HG03469 (cell line): Measurements from ENCODE around the gene POLR2J3.
A peak's percentile ranks its signal among the peaks of the same experiment; 100 is the strongest.
"Not testable (repeated sequence)": the region's sequence is repeated elsewhere in the genome, so short reads cannot be mapped to it uniquely, and the experiment has no call there.

Experiments
- ATAC-seq: cut with Tn5 transposase; IDR thresholded peaks from one replicate; pipeline ENCODE4 v1.9.1; 2021; ENCODE audit warnings: mild to moderate bottlenecking, moderate library complexity, moderate number of reproducible peaks; ENCODE audit not compliant: unreplicated experiment

The POLR2J3 gene

DNA sequence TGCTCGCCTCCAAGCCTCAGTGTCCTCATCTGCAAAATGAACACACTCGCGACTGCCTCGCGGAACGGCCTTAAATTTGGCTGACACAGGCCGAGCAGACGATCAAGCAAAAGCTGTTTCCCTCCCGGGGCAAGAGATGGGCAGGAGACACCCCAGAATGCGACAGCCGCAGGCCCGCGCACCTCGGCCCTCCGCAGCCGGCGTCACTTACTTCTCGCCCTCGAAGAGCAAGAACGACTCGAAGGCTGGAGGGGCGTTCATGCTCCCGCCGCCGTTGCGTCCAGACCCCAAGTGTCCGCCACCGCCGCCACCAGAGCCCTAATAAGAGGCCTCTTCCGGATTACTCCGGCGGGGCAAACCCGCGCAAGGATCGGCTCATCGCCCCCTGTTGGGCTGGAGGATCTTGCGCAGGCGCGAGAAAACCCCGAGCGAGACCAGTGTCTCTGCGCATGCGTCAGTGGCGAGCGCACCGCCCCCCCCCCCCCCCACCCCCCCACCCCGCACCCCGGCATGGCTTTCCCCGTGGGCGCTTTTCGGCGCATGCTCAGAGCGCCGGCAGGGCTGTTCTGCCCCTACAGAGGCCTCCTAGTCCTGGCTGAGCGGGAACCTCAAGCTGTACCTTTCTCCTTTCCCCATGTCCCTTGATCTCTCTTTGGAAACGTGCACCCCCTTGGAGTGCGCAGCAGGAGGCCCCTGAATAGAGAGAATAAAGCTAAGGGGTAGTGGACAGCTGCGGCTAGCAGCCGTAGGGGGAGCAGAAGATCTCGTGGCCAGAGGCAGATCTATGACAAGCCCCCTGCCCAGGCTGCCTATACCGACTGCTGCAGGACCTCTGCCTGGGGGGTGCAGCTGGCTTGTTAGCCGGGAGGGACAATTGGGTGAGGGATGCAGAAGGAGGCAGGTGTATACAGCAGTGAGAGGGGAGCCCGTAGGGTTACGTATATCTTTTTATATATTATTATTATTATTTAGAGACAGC, at the start of gene POLR2J3:
TSS of gene POLR2J3 (minus strand) at position 323 of the 979 bp plus-strand sequence. CDS start at position 261, 62 bp downstream.
- ATAC-seq, result peak; percentile 93

GRCh38 chr7:102618122-102618521, 45.7 kb upstream of the POLR2J3 start:
- not testable (repeated sequence) for ATAC-seq

GRCh38 chr7:102616507-102617125, 44.2 kb upstream of the POLR2J3 start, which contains the start of gene RASA4:
Gene RASA4 (minus strand): TSS chr7:102616756. CDS start chr7:102616689, 67 bp downstream.
- ATAC-seq, result peak; percentile 44

DNA sequence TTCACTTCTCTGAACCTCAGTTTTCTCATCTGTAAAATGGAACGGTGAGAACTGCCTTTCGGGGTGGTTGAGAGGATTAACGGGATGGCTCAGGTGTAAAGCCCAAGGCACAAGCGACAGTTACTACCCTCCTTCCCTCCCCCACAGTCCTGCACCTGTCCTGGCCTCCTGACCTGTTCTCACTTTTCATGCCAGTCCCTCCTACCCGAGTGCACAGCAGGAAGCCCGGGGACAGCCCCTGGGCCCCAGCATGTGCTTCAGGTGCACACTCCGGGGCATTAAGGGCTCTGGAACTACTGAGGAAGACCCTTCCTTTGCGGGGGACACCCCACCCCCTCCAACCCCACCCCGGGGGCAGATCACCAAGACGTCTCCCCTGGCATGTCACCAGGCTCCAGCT, 43.5 kb upstream of the POLR2J3 start:
- ATAC-seq, result not testable (repeated sequence)

DNA sequence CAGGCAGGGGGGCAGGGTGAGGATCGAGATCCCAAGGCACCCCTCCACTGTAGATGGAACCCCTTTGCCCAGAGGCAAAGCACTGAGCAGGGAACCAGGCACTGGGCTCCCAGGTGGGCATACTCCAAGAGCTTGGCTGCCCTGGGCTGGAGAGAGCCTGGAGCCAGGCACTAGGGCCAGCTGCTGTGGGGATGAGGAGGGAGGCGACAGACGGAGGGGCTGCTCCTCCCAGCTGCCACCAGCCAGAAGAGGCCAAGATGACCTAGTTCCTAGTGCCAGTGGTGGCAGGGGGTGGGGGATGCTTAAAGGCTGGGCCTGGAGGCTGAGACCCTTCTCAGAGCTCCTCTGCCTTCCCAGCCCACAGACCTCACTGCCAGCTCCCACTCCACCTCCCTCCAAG, 42.5 kb upstream of the POLR2J3 start:
- not testable (repeated sequence) for ATAC-seq

DNA sequence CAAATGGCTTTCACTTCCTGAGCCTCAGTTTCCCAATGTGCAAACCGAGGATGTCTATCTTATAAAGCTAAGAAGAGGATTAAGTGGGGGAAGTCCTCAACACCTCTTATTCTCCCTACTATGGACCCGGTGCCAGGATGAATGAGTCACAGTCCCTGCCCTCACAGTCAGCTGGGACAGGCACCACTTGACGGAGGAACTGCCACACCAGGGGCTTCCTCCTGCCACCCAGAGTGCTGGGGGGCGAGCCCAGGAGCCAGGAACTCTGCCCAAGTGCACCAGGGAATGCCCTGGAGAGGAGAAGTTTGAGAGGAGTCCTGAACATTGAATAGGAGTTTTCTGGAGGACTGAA, 41.9 kb upstream of the POLR2J3 start:
- ATAC-seq, result peak; percentile 10

DNA sequence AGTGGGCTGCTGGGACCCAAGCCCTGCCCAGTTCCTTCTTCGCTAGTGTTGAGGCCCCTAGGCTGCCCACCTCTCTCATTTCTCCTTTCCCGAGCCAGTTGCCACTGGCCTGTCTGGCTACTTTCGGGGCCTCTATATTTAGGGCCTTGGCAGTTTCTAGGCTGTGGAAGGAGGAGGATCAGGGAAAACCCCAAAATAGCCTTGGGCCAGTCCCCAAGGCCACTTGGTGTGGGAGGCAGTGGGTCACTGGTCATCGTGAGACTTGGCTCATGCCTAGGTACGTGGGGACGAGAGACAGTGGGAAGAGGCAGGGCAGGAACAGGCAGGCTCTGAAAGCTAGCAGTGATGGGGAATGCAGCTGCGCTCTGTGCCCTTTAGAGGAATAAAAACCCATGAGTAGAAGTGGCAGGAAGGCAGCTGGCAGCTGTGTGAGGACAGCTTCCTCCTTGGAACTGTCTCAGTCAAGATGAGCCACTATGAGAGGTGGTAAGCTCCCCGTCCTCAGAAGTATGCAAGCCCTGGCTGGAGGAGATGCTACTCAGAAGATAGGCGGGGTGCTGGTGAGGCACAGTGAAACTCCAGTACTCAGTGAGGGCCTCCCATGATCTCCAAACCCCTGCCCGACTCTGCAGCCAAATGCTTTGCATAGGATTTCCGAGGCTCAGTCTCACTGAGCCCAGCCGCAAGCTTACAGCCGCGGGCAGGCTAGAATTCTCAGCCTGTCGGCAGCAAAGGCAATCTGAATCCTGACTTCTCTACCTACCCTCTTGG, 41.4 kb upstream of the POLR2J3 start:
- peak; percentile 56 for ATAC-seq

- not testable (repeated sequence) for ATAC-seq
Measured at GRCh38 chr7:102611675-102612325, 39.4 kb upstream of the POLR2J3 start.

GRCh38 chr7:102611013-102611674, 38.8 kb upstream of the POLR2J3 start:
- ATAC-seq, result not testable (repeated sequence)

DNA sequence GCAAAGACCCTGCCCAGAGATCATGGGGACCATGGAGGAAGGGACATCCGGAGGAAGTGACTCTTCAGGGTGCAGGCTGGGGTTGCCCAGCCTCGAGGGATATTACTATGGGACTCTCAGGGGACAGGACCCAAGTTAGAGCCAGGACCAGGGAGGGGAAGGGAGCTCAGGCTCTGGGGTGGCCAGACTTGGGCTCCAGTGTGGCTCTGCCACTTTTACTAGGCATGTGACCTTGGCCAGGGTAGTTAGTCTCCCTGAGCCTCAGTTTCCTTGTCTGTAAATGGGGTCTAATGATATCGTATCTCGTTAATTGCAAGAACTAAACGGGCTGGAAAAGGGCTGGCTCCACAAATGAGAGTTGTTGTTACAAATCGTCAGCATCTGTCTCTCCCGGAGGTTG, 38.1 kb upstream of the POLR2J3 start:
- not testable (repeated sequence) for ATAC-seq

DNA sequence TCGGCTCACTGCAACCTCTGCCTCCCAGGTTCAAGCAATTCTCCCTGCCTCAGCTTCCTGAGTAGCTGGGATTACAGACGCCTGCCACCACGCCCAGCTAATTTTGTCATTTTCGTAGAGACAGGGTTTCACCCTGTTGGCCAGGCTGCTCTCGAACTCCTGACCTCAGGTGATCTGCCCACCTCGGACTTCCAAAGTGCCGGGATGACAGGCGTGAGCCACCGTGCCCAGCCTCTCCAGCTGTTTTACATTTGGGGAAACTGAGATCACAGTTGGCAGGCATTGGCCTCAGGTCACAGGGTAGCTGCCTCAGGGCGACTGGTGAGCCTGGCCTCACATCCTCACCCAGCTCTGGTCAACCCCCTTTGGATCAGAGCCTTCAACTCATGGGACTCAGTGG, 37.4 kb upstream of the POLR2J3 start:
- not testable (repeated sequence) for ATAC-seq

GRCh38 chr7:102606848-102607247, 34.5 kb upstream of the POLR2J3 start:
- ATAC-seq, result not testable (repeated sequence)

DNA sequence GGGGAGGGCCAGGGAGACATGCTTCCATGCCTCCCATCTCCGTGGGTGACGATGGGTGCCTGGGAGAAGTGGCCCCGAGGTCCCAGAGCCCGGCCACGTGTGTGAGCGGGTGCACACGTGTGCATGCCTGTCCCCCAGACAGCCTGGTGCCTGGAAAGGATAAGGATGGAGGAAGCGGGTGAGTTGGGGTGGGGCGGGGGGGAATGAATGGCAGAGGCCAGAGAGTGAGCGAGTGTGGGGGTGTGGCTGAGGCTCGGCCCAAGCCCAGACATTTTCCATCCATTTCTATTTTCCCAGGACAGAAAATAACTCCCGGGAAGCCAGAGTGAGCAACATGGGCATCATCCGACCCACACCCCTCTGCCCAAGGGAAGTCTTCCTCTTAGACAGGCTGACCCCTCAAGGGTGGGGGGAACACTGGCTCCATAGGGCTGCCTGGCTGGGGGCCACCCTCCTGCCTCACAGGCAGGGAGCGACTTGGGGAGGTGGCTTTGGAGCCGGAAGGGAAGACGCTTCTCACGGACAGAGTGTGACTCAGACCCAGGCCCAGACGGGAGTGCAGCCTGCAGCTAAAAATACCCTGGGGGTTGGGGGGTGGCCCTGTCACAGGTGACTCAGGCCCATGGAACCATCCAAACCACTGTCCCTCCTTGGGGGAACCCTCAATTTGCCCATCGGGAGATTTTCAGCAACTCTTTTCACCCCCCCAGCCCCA, 32.2 kb upstream of the POLR2J3 start:
- not testable (repeated sequence) for ATAC-seq

GRCh38 chr7:102602317-102602716, 29.9 kb upstream of the POLR2J3 start:
- not testable (repeated sequence) for ATAC-seq

DNA sequence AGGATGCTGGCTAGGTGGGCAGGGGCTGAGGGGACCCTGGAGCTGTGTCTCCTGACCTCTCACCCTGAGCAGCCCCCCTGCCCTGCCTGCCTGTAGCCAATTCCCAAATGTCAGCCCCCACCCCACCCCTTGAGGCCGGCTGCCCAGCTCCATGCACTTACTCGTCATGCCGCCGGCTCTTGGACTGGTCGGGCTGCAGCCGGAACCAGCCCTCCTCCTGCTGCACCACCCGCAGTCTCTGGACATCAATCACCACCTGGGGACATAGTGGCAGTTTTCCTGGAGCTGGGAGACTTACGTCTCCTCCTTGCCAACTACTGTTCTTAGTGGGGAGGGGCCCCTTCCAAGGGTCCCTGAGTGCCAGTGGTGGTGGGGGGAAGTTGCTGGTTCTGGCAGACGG, 27.3 kb upstream of the POLR2J3 start:
- ATAC-seq, result not testable (repeated sequence)

DNA sequence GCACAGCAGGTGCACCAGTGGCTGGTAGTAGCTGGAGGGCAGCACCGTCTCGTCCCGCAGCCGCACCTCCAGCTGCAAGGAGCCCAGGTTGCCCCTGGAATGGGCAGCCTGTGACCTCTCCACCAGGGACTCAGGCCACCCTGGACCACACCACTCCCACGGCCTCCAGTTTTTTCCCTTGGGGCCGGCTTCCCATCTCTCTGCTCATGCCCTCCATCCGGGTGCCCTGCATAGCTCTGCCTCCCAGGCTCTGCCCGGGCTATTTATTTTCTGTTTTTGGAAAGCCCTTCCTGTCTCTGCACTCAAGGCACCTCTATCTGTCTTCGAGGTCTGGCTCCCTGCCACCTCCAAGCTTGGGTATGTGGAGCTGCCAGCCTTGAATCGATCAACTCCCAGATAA, 23.7 kb upstream of the POLR2J3 start:
- not testable (repeated sequence) for ATAC-seq

DNA sequence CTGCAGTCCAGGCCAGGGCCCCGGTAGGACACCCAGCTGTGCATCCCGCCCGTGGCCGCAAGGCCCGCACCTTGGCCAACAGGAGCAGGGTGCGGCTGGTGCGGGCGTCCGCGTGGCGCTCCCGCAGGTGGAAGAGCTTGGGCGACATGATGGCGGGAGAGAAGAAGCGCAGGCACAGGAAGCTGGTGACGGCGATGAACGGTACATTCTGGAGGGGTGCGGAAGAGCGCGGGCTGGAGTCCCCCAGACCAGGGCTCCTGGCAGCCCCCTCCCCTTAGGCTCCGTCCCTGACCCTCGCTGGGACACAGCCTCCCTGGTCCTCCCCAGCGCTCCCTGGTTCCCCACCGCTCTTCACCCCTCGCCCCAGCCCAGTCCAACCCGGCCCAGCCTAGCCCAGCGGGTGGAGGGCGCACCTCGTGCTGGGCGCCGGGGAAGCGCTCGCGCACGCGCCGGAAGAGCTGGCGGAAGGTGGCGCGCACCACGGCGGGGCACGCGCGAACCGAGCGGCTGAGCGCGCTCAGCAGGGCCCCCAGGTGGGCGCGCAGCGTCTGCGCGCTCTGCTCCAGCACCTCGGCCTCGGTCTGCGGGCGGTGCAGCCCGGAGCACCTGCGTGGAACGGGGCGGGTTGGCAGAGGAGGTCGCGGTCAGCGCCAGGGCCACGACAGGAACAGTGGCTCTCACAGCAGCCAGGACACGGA, 21.4 kb upstream of the POLR2J3 start:
- peak; percentile 45 for ATAC-seq

DNA sequence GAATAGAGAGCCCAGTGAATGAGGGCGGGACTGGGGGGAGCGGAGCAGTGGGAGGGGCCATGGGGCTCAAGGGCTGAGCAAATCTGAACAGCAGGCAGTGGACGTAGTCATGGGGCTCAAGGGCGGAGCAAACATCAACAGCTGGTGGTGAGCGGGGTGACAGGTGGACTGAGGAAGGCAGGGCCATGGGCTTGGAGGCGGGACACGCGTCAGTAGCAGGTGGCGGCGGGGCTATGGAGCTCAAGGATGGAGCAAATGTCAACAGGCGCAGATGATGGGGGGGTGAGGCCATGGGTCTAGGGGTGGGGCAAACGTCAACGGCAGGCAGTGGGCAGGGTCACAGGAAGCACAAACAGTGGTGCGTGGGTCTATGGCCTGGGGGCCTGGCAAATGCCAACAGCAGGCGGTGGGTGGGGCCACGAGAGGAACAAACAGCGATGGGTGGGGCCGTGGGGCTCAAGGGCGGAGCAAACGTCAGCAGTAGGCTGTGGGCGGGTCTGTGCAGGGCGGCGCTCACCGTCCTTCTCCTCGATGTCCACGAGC, 20.2 kb upstream of the POLR2J3 start:
- not testable (repeated sequence) for ATAC-seq
